HepG2 (cell line): Measurements from ENCODE around the gene ZNF653. TPM values are rescaled to one million over a fixed set of nuclear protein-coding genes. Genes with fewer than 3 reads are reported as not detected.

Source experiments
- ATF1 ChIP-seq: IDR thresholded peaks from 2 replicates; pipeline ENCODE4 v1.6.1; 2016; ENCODE audit warnings: mild to moderate bottlenecking, control low read depth
- BHLHE40 ChIP-seq: IDR thresholded peaks from 2 replicates; pipeline ENCODE4 v1.6.1; 2011; ENCODE audit warnings: low read length, improper control_type of control experiment
- ETV5 ChIP-seq: IDR thresholded peaks from 2 replicates; pipeline ENCODE4 v1.6.1; 2018; ENCODE audit warnings: missing biosample characterization, missing genetic modification reagents, inconsistent platforms, borderline replicate concordance
- FOXO1 ChIP-seq: sonication (generic); formaldehyde crosslinking; IDR thresholded peaks from 2 replicates; pipeline ENCODE4 v1.4.0; 2020; ENCODE audit warnings: missing genetic modification reagents
- HNRNPH1 ChIP-seq: fragments of 200-400 bp; formaldehyde crosslinking; optimal IDR thresholded peaks from 2 replicates; pipeline ENCODE3; 2017; ENCODE audit warnings: mild to moderate bottlenecking, low read depth, low read length
- KDM3A ChIP-seq: IDR thresholded peaks from 2 replicates; pipeline ENCODE4 v1.6.1; 2018; ENCODE audit warnings: low read depth, missing compliant biosample characterization
- KLF15 ChIP-seq: sonication (generic); formaldehyde crosslinking; IDR thresholded peaks from 2 replicates; pipeline ENCODE4 v1.8.1; 2023; ENCODE audit warnings: borderline replicate concordance, mild to moderate bottlenecking, inconsistent platforms, missing genetic modification reagents, mixed read lengths
- MIER3 ChIP-seq: IDR thresholded peaks from 2 replicates; pipeline ENCODE4 v1.6.1; 2016; ENCODE audit warnings: missing compliant biosample characterization, borderline replicate concordance
- MTF1 ChIP-seq: sonication (generic); formaldehyde crosslinking; IDR thresholded peaks from 2 replicates; pipeline ENCODE4 v1.5.0; 2020; ENCODE audit warnings: missing genetic modification reagents
- NCOA1 ChIP-seq: sonication (generic); formaldehyde crosslinking; IDR thresholded peaks from 2 replicates; pipeline ENCODE4 v1.9.0; 2021; ENCODE audit warnings: missing genetic modification reagents
- NFIC ChIP-seq: IDR thresholded peaks from 2 replicates; pipeline ENCODE4 v1.6.1; 2012; ENCODE audit warnings: mild to moderate bottlenecking, low read length, inconsistent platforms
- PITX1 ChIP-seq: sonication (generic); formaldehyde crosslinking; IDR thresholded peaks from 2 replicates; pipeline ENCODE4 v1.5.1; 2020; ENCODE audit warnings: mild to moderate bottlenecking, missing genetic modification reagents
- SMC3 ChIP-seq: IDR thresholded peaks from 2 replicates; pipeline ENCODE4 v1.6.1; 2011; ENCODE audit warnings: low read length, improper control_type of control experiment
- TRIM24 ChIP-seq: sonication (generic); formaldehyde crosslinking; IDR thresholded peaks from 2 replicates; pipeline ENCODE4 v1.8.0; 2022; ENCODE audit warnings: mild to moderate bottlenecking, missing genetic modification reagents
- ZNF207 ChIP-seq: fragments of 450-650 bp; IDR thresholded peaks from 2 replicates; pipeline ENCODE4 v1.6.1; 2016; ENCODE audit warnings: antibody characterized with exemption, borderline replicate concordance
- ZNF792 ChIP-seq: IDR thresholded peaks from 2 replicates; pipeline ENCODE4 v1.6.1; 2016
- polyA plus RNA-seq, 8 experiments: library from polyadenylated mRNA; depleted of rRNA in 3 of 8; stranded (reverse) in 7 of 8; unstranded in 1 of 8; fragments of >200 nt; fragmentation: Illumina TruSeq in 4 of 8; extraction: Trizol in 4 of 8; gene quantifications; 2 replicates each; pipeline versions ENCODE4 v1.2.1 to v1.2.3, GENCODE V29; 2011 to 2016; ENCODE audit warnings: low read depth in 4 of 8, missing spikeins in 1 of 8, mixed read lengths in 1 of 8; ENCODE audit not compliant: insufficient read depth in 1 of 8
- total RNA-seq, 5 experiments: library from RNA; depleted of rRNA; stranded (reverse); fragments of >200 nt; fragmentation: Illumina TruSeq; extraction: Trizol; gene quantifications; 2 replicates each; pipeline ENCODE4 v1.2.3, GENCODE V29; 2016; ENCODE audit warnings: low read depth in 1 of 5
- TF ChIP-seq, protein P1 (sequence below): sonication (generic); formaldehyde crosslinking; IDR thresholded peaks from 2 replicates; pipeline ENCODE4 v1.5.1; 2020; ENCODE audit warnings: missing genetic modification reagents, mild to moderate bottlenecking, borderline replicate concordance
- TF ChIP-seq, protein P2 (sequence below): sonication (generic); formaldehyde crosslinking; IDR thresholded peaks from 2 replicates; pipeline ENCODE4 v1.4.0; 2020; ENCODE audit warnings: mild to moderate bottlenecking, missing genetic modification reagents
- TF ChIP-seq, protein P3 (sequence below): sonication (generic); formaldehyde crosslinking; IDR thresholded peaks from 2 replicates; pipeline ENCODE4 v1.5.1; 2020; ENCODE audit warnings: missing genetic modification reagents, mild to moderate bottlenecking, borderline replicate concordance
- TF ChIP-seq, protein P4 (sequence below): sonication (generic); formaldehyde crosslinking; IDR thresholded peaks from 2 replicates; pipeline ENCODE4 v1.5.0; 2020; ENCODE audit warnings: missing genetic modification reagents
- TF ChIP-seq, protein P5 (sequence below): sonication (generic); formaldehyde crosslinking; IDR thresholded peaks from 2 replicates; pipeline ENCODE4 v1.4.0; 2020; ENCODE audit warnings: mild to moderate bottlenecking, missing genetic modification reagents
- TF ChIP-seq, protein P6 (sequence below): sonication (generic); formaldehyde crosslinking; IDR thresholded peaks from 2 replicates; pipeline ENCODE4 v1.4.0; 2020; ENCODE audit warnings: missing genetic modification reagents

Gene ZNF653
- total and polyA plus RNA-seq, 2 of the 13 experiments (the other 11 are each of a cell fraction or from before 2014, with no cell fraction given), result 4.7 to 7.1 TPM

DNA sequence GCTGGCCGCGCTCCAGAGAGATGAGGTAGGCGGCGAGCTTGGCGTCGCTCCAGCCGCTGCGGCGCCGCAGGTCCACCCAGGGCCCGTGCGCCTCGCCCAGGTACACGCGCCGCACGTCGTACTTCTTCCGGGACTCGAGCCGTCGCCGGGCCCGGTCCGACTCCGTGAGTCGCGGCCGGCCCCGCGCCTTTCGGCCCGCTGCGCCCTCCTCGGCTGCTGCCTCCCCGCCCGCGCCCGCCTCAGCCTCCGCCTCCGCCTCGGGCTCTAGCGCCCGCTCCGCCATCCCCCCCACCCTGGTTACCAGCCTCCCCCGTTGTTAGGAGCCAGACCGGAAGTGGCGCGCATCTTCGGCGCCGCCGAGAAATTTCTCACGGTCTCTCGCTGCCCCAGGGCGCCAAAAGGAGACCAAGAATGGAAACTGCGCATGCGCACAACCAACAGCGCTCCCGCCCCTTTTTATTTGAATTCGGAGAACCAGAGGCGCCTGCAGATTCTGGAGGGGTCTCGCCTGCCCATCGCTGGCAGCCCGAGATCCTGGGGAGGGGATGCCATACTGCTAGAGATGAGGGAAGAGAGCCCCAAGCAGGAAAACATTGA lies at the start of gene ZNF653 (continued):
- no peak for TF ChIP-seq HNRNPH1
- TF ChIP-seq SMC3, result no peak
- no peak for TF ChIP-seq TRIM24 (CRISPR knock-in tag)
- no peak for TF ChIP-seq PITX1 (CRISPR knock-in tag)
- no peak for TF ChIP-seq ETV5 (CRISPR knock-in tag)
- TF ChIP-seq, protein P1, sequence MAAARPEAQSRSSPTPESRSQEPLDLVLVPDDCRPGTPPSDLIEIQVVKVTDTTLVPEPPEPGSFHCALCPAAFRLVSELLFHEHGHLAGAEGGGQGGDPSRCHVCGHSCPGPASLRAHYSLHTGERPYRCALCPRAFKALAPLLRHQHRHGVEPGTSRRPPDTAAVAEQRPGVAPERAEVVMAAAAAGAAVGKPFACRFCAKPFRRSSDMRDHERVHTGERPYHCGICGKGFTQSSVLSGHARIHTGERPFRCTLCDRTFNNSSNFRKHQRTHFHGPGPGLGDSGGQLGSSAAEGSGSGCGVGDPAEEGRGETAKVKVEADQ, result no peak; the same call in 1 of the 2 replicates
- TF ChIP-seq MTF1 (CRISPR knock-in tag), result no peak
- TF ChIP-seq, protein P2, sequence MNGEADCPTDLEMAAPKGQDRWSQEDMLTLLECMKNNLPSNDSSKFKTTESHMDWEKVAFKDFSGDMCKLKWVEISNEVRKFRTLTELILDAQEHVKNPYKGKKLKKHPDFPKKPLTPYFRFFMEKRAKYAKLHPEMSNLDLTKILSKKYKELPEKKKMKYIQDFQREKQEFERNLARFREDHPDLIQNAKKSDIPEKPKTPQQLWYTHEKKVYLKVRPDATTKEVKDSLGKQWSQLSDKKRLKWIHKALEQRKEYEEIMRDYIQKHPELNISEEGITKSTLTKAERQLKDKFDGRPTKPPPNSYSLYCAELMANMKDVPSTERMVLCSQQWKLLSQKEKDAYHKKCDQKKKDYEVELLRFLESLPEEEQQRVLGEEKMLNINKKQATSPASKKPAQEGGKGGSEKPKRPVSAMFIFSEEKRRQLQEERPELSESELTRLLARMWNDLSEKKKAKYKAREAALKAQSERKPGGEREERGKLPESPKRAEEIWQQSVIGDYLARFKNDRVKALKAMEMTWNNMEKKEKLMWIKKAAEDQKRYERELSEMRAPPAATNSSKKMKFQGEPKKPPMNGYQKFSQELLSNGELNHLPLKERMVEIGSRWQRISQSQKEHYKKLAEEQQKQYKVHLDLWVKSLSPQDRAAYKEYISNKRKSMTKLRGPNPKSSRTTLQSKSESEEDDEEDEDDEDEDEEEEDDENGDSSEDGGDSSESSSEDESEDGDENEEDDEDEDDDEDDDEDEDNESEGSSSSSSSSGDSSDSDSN (CRISPR knock-in tag), result no peak; the same call in 1 of the 2 replicates
- no peak for TF ChIP-seq KDM3A
- TF ChIP-seq NCOA1 (CRISPR knock-in tag), result no peak
- TF ChIP-seq, protein P3, sequence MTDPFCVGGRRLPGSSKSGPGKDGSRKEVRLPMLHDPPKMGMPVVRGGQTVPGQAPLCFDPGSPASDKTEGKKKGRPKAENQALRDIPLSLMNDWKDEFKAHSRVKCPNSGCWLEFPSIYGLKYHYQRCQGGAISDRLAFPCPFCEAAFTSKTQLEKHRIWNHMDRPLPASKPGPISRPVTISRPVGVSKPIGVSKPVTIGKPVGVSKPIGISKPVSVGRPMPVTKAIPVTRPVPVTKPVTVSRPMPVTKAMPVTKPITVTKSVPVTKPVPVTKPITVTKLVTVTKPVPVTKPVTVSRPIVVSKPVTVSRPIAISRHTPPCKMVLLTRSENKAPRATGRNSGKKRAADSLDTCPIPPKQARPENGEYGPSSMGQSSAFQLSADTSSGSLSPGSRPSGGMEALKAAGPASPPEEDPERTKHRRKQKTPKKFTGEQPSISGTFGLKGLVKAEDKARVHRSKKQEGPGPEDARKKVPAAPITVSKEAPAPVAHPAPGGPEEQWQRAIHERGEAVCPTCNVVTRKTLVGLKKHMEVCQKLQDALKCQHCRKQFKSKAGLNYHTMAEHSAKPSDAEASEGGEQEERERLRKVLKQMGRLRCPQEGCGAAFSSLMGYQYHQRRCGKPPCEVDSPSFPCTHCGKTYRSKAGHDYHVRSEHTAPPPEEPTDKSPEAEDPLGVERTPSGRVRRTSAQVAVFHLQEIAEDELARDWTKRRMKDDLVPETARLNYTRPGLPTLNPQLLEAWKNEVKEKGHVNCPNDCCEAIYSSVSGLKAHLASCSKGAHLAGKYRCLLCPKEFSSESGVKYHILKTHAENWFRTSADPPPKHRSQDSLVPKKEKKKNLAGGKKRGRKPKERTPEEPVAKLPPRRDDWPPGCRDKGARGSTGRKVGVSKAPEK (CRISPR knock-in tag), result no peak
- TF ChIP-seq NFIC, result no peak
- TF ChIP-seq BHLHE40, result no peak
- no peak; the same call in 1 of the 2 replicates for TF ChIP-seq MIER3 (CRISPR knock-in tag)
- TF ChIP-seq ATF1 (CRISPR knock-in tag), result peak; percentile 88
- TF ChIP-seq, protein P4, sequence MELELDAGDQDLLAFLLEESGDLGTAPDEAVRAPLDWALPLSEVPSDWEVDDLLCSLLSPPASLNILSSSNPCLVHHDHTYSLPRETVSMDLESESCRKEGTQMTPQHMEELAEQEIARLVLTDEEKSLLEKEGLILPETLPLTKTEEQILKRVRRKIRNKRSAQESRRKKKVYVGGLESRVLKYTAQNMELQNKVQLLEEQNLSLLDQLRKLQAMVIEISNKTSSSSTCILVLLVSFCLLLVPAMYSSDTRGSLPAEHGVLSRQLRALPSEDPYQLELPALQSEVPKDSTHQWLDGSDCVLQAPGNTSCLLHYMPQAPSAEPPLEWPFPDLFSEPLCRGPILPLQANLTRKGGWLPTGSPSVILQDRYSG, result no peak
- TF ChIP-seq, protein P5, sequence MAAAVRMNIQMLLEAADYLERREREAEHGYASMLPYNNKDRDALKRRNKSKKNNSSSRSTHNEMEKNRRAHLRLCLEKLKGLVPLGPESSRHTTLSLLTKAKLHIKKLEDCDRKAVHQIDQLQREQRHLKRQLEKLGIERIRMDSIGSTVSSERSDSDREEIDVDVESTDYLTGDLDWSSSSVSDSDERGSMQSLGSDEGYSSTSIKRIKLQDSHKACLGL (CRISPR knock-in tag), result peak; percentile 62; the same call in 1 of the 2 replicates
- TF ChIP-seq KLF15 (CRISPR knock-in tag), result no peak; the same call in 1 of the 2 replicates
- TF ChIP-seq ZNF207, result no peak
- TF ChIP-seq, protein P6, sequence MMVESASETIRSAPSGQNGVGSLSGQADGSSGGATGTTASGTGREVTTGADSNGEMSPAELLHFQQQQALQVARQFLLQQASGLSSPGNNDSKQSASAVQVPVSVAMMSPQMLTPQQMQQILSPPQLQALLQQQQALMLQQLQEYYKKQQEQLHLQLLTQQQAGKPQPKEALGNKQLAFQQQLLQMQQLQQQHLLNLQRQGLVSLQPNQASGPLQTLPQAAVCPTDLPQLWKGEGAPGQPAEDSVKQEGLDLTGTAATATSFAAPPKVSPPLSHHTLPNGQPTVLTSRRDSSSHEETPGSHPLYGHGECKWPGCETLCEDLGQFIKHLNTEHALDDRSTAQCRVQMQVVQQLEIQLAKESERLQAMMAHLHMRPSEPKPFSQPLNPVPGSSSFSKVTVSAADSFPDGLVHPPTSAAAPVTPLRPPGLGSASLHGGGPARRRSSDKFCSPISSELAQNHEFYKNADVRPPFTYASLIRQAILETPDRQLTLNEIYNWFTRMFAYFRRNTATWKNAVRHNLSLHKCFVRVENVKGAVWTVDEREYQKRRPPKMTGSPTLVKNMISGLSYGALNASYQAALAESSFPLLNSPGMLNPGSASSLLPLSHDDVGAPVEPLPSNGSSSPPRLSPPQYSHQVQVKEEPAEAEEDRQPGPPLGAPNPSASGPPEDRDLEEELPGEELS (CRISPR knock-in tag), result no peak; the same call in 1 of the 2 replicates
- TF ChIP-seq ZNF792 (CRISPR knock-in tag), result peak; percentile 21; the same call in 1 of the 2 replicates
- TF ChIP-seq FOXO1 (CRISPR knock-in tag), result peak; percentile 39; the same call in 1 of the 2 replicates
